K562 treated with DMSO at 1 percent for 4 hours (cell line): ENCODE results near the gene LCE2C. TPM values are rescaled to one million over a fixed set of nuclear protein-coding genes. Genes with fewer than 3 reads are reported as not detected.

Experiments
- total RNA-seq: library from RNA; unstranded; fragments of 300-600 nt; gene quantifications from 2 replicates; pipeline ENCODE4 v1.2.3, GENCODE V29; 2022; ENCODE audit not compliant: insufficient read depth

Gene LCE2C, protein sequence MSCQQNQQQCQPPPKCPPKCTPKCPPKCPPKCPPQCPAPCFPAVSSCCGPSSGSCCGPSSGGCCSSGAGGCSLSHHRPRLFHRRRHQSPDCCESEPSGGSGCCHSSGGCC
- total RNA-seq, result not detected in 2 replicates

GRCh38 chr1:152674983-152675382, at the start of gene LCE2C:
TSS of gene LCE2C (plus strand) at chr1:152675279. CDS start at chr1:152676016, 737 bp downstream.

DNA sequence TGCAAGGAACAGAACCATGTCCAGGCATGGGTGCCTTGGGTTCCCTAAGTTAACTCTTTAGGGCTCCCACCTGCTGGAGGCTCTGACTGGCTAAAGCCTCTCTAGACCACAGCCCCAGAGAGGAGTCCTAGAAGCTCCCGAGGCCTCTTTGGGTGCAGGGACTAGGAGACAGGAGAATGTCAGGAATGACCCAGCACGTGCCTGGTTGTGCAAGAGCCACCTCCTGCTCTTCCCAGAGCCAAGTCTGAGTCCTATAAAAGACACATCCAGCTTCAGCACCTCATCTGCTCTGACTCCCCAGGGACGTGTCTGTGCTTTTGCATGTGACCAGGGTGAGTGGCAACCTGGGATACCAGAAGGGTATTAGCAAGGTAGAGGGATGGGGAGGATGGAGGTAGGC, 12.0 kb upstream of the LCE2C start, which contains the start of gene LCE2D:
TSS of gene LCE2D (plus strand) at position 283 of the 400 bp plus-strand sequence. CDS start 726 bp downstream, outside the sequence.

DNA sequence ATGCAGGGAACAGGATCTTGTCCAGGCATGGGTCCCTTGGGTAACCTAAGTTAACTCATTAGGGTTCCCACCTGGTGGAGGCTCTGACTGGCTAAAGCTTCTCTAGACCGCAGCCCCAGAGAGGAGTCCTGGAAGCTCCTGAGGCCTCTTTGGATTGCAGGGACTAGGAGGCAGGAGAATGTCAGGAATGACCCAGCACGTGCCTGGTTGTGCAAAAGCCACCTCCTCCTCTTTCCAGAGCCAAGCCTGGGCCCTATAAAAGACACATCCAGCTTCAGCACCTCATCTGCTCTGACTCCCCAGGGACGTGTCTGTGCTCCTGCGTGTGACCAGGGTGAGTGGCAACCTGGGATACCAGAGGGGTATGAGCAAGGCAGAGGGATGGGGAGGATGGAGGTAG, 10.7 kb downstream of the LCE2C start, which contains the start of gene LCE2B:
TSS of gene LCE2B (plus strand) at position 301 of the 400 bp plus-strand sequence. CDS start 721 bp downstream, outside the sequence.

GRCh38 chr1:152697701-152698600, 22.9 kb downstream of the LCE2C start, which contains the start of gene LCE2A:
TSS of gene LCE2A (plus strand) at chr1:152698345. CDS start at chr1:152698902, 557 bp downstream.

DNA sequence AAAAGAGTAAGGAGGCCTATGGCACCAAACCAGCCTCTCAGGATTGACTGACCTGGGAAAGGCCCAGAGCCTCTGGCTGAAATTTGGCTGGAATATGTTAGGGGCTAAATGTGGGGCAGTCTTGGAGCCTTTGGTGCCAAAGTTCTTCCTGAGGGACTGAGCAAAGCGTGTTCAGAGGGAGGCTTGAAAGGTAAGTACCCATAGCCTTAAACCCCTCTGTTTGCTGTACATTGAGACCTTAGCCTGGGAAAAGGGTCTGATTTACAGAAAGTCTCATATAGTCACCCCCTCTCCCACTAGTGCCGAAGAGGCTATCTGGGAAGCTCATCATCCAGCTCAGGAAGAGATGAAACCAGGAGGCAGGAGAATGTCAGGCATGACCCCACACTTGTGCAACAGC, 32.8 kb downstream of the LCE2C start, which contains the start of gene LCE4A:
TSS of gene LCE4A (plus strand) at position 301 of the 400 bp plus-strand sequence. CDS start 916 bp downstream, outside the sequence.

Other genes with a start within 250 kb of the LCE2C start
- not detected in 2 replicates for gene LCE5A, start 164.5 kb upstream of the LCE2C start, total RNA-seq
- not detected in 2 replicates for gene CRCT1, start 160.8 kb upstream of the LCE2C start, total RNA-seq
- not detected in 2 replicates for gene LCE3E, start 108.5 kb upstream of the LCE2C start, total RNA-seq
- not detected in 2 replicates for gene LCE3D, start 94.8 kb upstream of the LCE2C start, total RNA-seq
- gene LCE3C, start 75.0 kb upstream of the LCE2C start, total RNA-seq, result not detected in 2 replicates
- not detected in 2 replicates for gene LCE3B, start 61.5 kb upstream of the LCE2C start, total RNA-seq
- gene LCE3A, start 52.2 kb upstream of the LCE2C start, total RNA-seq, result not detected in 2 replicates
- gene LCE2D, start 11.9 kb upstream of the LCE2C start, total RNA-seq, result not detected in 2 replicates
- not detected in 2 replicates for gene LCE2B, start 10.8 kb downstream of the LCE2C start, total RNA-seq
- gene LCE2A, start 23.1 kb downstream of the LCE2C start, total RNA-seq, result not detected in 2 replicates
- gene LCE4A, start 32.9 kb downstream of the LCE2C start, total RNA-seq, result not detected in 2 replicates
- not detected in 2 replicates for gene KPRP, start 82.7 kb downstream of the LCE2C start, total RNA-seq
- not detected in 2 replicates for gene LCE1F, start 99.9 kb downstream of the LCE2C start, total RNA-seq
- gene LCE1E, start 111.0 kb downstream of the LCE2C start, total RNA-seq, result not detected in 2 replicates
- gene LCE1D, start 121.4 kb downstream of the LCE2C start, total RNA-seq, result not detected in 2 replicates
- gene LCE1C, start 131.4 kb downstream of the LCE2C start, total RNA-seq, result not detected in 2 replicates
- gene LCE1B, start 136.7 kb downstream of the LCE2C start, total RNA-seq, result not detected in 2 replicates
- gene LCE1A, start 152.2 kb downstream of the LCE2C start, total RNA-seq, result not detected in 2 replicates
- not detected in 2 replicates for gene LCE6A, start 167.6 kb downstream of the LCE2C start, total RNA-seq
- not detected in 2 replicates for gene LCE7A, start 184.7 kb downstream of the LCE2C start, total RNA-seq
- not detected in 2 replicates for gene SMCP, start 203.0 kb downstream of the LCE2C start, total RNA-seq
- gene IVL, start 233.3 kb downstream of the LCE2C start, total RNA-seq, result not detected in 2 replicates